Stimulated activated effector memory CD8-positive, alpha-beta T cell treated with anti-CD3 and anti-CD28 coated beads, Interleukin-12 subunit alpha, Interleukin-12 subunit beta, amount 100 ng/mL, for 72 hours (primary cell): ENCODE measurements around the gene SMC2.

Source experiments
- ATAC-seq: fragments of 150-1000 bp; cut with Tn5 transposase; 2 replicates; pipeline ENCODE4 v1.10.0; 2021
- DNase-seq, 2 donors: peaks; one replicate each; pipeline ENCODE4 v3.0.0; 2021 to 2022; ENCODE audit warnings: low spot score in 2 of 2
- H3K27ac Mint-ChIP-seq: one replicate; pipeline ENCODE4 v1.8.0; 2022; ENCODE audit warnings: mild to moderate bottlenecking, mixed read lengths
- H3K36me3 Mint-ChIP-seq: one replicate; pipeline ENCODE4 v1.8.0; 2022; ENCODE audit warnings: mild to moderate bottlenecking, mixed read lengths
- H3K4me1 Mint-ChIP-seq: one replicate; pipeline ENCODE4 v1.8.0; 2022; ENCODE audit warnings: mixed read lengths
- H3K4me3 Mint-ChIP-seq: one replicate; pipeline ENCODE4 v1.8.0; 2022; ENCODE audit warnings: mild to moderate bottlenecking, mixed read lengths
- H3K9me3 Mint-ChIP-seq: one replicate; pipeline ENCODE4 v1.8.0; 2022; ENCODE audit warnings: mixed read lengths

SMC2 gene

GRCh38 chr9:104091116-104091515, 3.0 kb upstream of the SMC2 start:
- DNase-seq (no peak), ATAC-seq (no peak)
- H3K4me3 Mint-ChIP-seq = no peak overlapping the region
- H3K9me3 Mint-ChIP-seq = no peaks in the 10 kb centered on the region
- H3K4me1 Mint-ChIP-seq = peaks cover 8% of the 10 kb centered on the region
- peaks cover 11% of the 10 kb centered on the region for H3K36me3 Mint-ChIP-seq
- H3K27ac Mint-ChIP-seq = no peak overlapping the region

GRCh38 chr9:104091708-104092107, 2.4 kb upstream of the SMC2 start:
- Mint-ChIP-seq H3K4me3 (no peak overlapping the region), H3K9me3 (no peaks in the 10 kb centered on the region), H3K4me1 (peaks cover 14% of the 10 kb centered on the region), H3K27ac (no peak overlapping the region), H3K36me3 (peaks cover 14% of the 10 kb centered on the region)
- ATAC-seq = no peak
- DNase-seq = no peak

GRCh38 chr9:104092192-104092591, 1.9 kb upstream of the SMC2 start:
- DNase-seq (no peak), ATAC-seq (no peak)
- Mint-ChIP-seq H3K27ac (no peak overlapping the region), H3K4me3 (peak overlapping the region; percentile 92), H3K9me3 (no peaks in the 10 kb centered on the region), H3K36me3 (peaks cover 19% of the 10 kb centered on the region), H3K4me1 (peaks cover 17% of the 10 kb centered on the region)

- Mint-ChIP-seq H3K4me1 (peaks cover 17% of the 10 kb centered on the region), H3K9me3 (no peaks in the 10 kb centered on the region), H3K27ac (peak overlapping the region; percentile 99), H3K4me3 (peak overlapping the region; percentile 92), H3K36me3 (peaks cover 23% of the 10 kb centered on the region)
- no peak for ATAC-seq
- no peak for DNase-seq
Observed at GRCh38 chr9:104092875-104093600, 1.1 kb upstream of the SMC2 start.

- Mint-ChIP-seq H3K36me3 (peaks cover 31% of the 10 kb centered on the region), H3K27ac (peak overlapping the region; percentile 99), H3K4me1 (peaks cover 17% of the 10 kb centered on the region), H3K4me3 (peak overlapping the region; percentile 92), H3K9me3 (no peaks in the 10 kb centered on the region)
- DNase-seq = peak in 1 of 2 donors; percentile 57
- no peak for ATAC-seq
Observed at GRCh38 chr9:104094534-104095015, 466 bp downstream of the SMC2 start.

GRCh38 chr9:104099630-104100029, 5.5 kb downstream of the SMC2 start:
- DNase-seq = no peak
- no peak overlapping the region for H3K27ac Mint-ChIP-seq
- ATAC-seq = no peak
- peaks cover 69% of the 10 kb centered on the region for H3K36me3 Mint-ChIP-seq
- peaks cover 15% of the 10 kb centered on the region for H3K4me1 Mint-ChIP-seq
- no peaks in the 10 kb centered on the region for H3K9me3 Mint-ChIP-seq
- no peak overlapping the region for H3K4me3 Mint-ChIP-seq

- Mint-ChIP-seq H3K36me3 (peaks cover 74% of the 10 kb centered on the region), H3K4me3 (no peak overlapping the region)
Observed at GRCh38 chr9:104104360-104104759, 10.3 kb downstream of the SMC2 start.

GRCh38 chr9:104107799-104108198, 13.7 kb downstream of the SMC2 start:
- H3K36me3 Mint-ChIP-seq = peaks cover 58% of the 10 kb centered on the region
- DNase-seq (no peak), ATAC-seq (peak; percentile 51)
- H3K4me1 Mint-ChIP-seq = no peaks in the 10 kb centered on the region
- no peaks in the 10 kb centered on the region for H3K9me3 Mint-ChIP-seq
- H3K4me3 Mint-ChIP-seq = no peak overlapping the region
- no peak overlapping the region for H3K27ac Mint-ChIP-seq

More at GRCh38 chr9:104104360-104104759, 10.3 kb downstream of the SMC2 start:
- H3K9me3 Mint-ChIP-seq = no peaks in the 10 kb centered on the region
- no peak overlapping the region for H3K27ac Mint-ChIP-seq
- no peak for ATAC-seq
- no peak for DNase-seq
- H3K4me1 Mint-ChIP-seq = no peaks in the 10 kb centered on the region

- H3K4me1 Mint-ChIP-seq = no peaks in the 10 kb centered on the region
- H3K9me3 Mint-ChIP-seq = no peaks in the 10 kb centered on the region
- no peak overlapping the region for H3K27ac Mint-ChIP-seq
- peaks cover 58% of the 10 kb centered on the region for H3K36me3 Mint-ChIP-seq
- no peak for DNase-seq
- ATAC-seq = no peak
- H3K4me3 Mint-ChIP-seq = no peak overlapping the region
Observed at GRCh38 chr9:104108315-104108714, 14.2 kb downstream of the SMC2 start.

GRCh38 chr9:104110509-104110908, 16.4 kb downstream of the SMC2 start:
- DNase-seq (no peak), ATAC-seq (no peak)
- Mint-ChIP-seq H3K9me3 (no peaks in the 10 kb centered on the region), H3K4me1 (no peaks in the 10 kb centered on the region), H3K4me3 (no peak overlapping the region), H3K36me3 (peaks cover 59% of the 10 kb centered on the region), H3K27ac (no peak overlapping the region)

- Mint-ChIP-seq H3K4me1 (no peaks in the 10 kb centered on the region), H3K36me3 (peaks cover 94% of the 10 kb centered on the region), H3K27ac (no peak overlapping the region), H3K9me3 (no peaks in the 10 kb centered on the region), H3K4me3 (no peak overlapping the region)
- no peak for DNase-seq
- no peak for ATAC-seq
Observed at GRCh38 chr9:104118916-104119315, 24.8 kb downstream of the SMC2 start.

- ATAC-seq (no peak), DNase-seq (no peak)
- H3K27ac Mint-ChIP-seq = no peak overlapping the region
- H3K36me3 Mint-ChIP-seq = peaks cover 94% of the 10 kb centered on the region
- H3K4me1 Mint-ChIP-seq = no peaks in the 10 kb centered on the region
- no peaks in the 10 kb centered on the region for H3K9me3 Mint-ChIP-seq
- no peak overlapping the region for H3K4me3 Mint-ChIP-seq
Observed at GRCh38 chr9:104121022-104121421, 26.9 kb downstream of the SMC2 start.

- no peak for DNase-seq
- H3K27ac Mint-ChIP-seq = no peak overlapping the region
- peaks cover 76% of the 10 kb centered on the region for H3K36me3 Mint-ChIP-seq
- H3K4me1 Mint-ChIP-seq = no peaks in the 10 kb centered on the region
- no peaks in the 10 kb centered on the region for H3K9me3 Mint-ChIP-seq
- no peak for ATAC-seq
- H3K4me3 Mint-ChIP-seq = no peak overlapping the region
Observed at GRCh38 chr9:104138243-104138868, 44.2 kb downstream of the SMC2 start.

GRCh38 chr9:104142799-104143549, 48.9 kb downstream of the SMC2 start:
- ATAC-seq (peak; percentile 16), DNase-seq (no peak)
- Mint-ChIP-seq H3K4me1 (no peaks in the 10 kb centered on the region), H3K36me3 (peaks cover 34% of the 10 kb centered on the region), H3K4me3 (no peak overlapping the region), H3K27ac (no peak overlapping the region), H3K9me3 (no peaks in the 10 kb centered on the region)

GRCh38 chr9:104143550-104143910, 49.4 kb downstream of the SMC2 start:
- Mint-ChIP-seq H3K27ac (no peak overlapping the region), H3K36me3 (peaks cover 28% of the 10 kb centered on the region), H3K4me1 (no peaks in the 10 kb centered on the region), H3K9me3 (no peaks in the 10 kb centered on the region), H3K4me3 (no peak overlapping the region)
- no peak for DNase-seq
- peak; percentile 45 for ATAC-seq
